SK-N-SH (cell line): ENCODE data around the gene ARHGEF4. TPM values are rescaled to one million over a fixed set of nuclear protein-coding genes. Genes with fewer than 3 reads are reported as not detected.

Experiments
- CTCF ChIA-PET: fragments of 300-600, 350-600 bp; formaldehyde crosslinking; extraction: SDS; loops from one replicate; lab custom pipeline; 2021; lab: Yijun Ruan, JAX
- POLR2A ChIA-PET: fragments of 350-600 bp; sonication (Branson Sonifier 250); formaldehyde crosslinking; extraction: SDS; loops from one replicate; lab custom pipeline; 2020; ENCODE audit warnings: antibody characterized with exemption, inconsistent platforms; lab: Yijun Ruan, JAX
- DNase-seq: peaks from one replicate; pipeline ENCODE4 v3.0.0; 2012
- H2AFZ ChIP-seq: fragments of 200-600 bp; sonication (generic); 2 replicates; pipeline ENCODE4 v1.8.1; 2016; ENCODE audit warnings: antibody characterized with exemption, mild to moderate bottlenecking, low read depth
- H3F3A ChIP-seq: fragments of 200-600 bp; sonication (generic); replicated peaks from 2 replicates; pipeline ENCODE3; 2016; ENCODE audit warnings: antibody characterized with exemption, mild to moderate bottlenecking; ENCODE audit not compliant: insufficient read depth
- H3K27ac ChIP-seq, 2 experiments: fragments of 200-500 bp in 1 of 2; fragments of 200-600 bp in 1 of 2; sonication (Bioruptor generic) in 1 of 2; sonication (generic), shearing (Covaris generic) in 1 of 2; 2 replicates each; pipeline versions ENCODE4 v1.5.1 to v1.6.1; 2014 to 2016; ENCODE audit warnings: low read depth in 2 of 2, inconsistent platforms in 1 of 2, low read length in 1 of 2, mild to moderate bottlenecking in 1 of 2, mixed read lengths in 1 of 2
- H3K27me3 ChIP-seq: fragments of 200-600 bp; sonication (generic), shearing (Covaris generic); 2 replicates; pipeline ENCODE4 v1.6.1; 2016; ENCODE audit warnings: mixed run types; ENCODE audit not compliant: insufficient read depth
- H3K36me3 ChIP-seq, 2 experiments: fragments of 200-500 bp in 1 of 2; fragments of 200-600 bp in 1 of 2; sonication (Bioruptor generic) in 1 of 2; sonication (generic) in 1 of 2; replicated peaks in 1 of 2; 2 replicates each; pipeline versions ENCODE3 to v1.5.1; 2014 to 2016; ENCODE audit warnings: low read length in 1 of 2, mild to moderate bottlenecking in 1 of 2; ENCODE audit not compliant: insufficient read depth in 2 of 2, control insufficient read depth in 1 of 2
- H3K4me1 ChIP-seq, 2 experiments: fragments of 200-500 bp in 1 of 2; fragments of 200-600 bp in 1 of 2; sonication (Bioruptor generic) in 1 of 2; sonication (generic), shearing (Covaris generic) in 1 of 2; 2 replicates each; pipeline versions ENCODE4 v1.5.1 to v1.6.1; 2014 to 2016; ENCODE audit warnings: low read depth in 1 of 2, low read length in 1 of 2, mixed run types in 1 of 2; ENCODE audit not compliant: insufficient read depth in 2 of 2, control insufficient read depth in 1 of 2
- H3K4me2 ChIP-seq: fragments of 200-600 bp; sonication (generic), shearing (Covaris generic); 2 replicates; pipeline ENCODE4 v1.6.1; 2017; ENCODE audit warnings: mixed run types
- H3K4me3 ChIP-seq, 2 experiments: fragments of 200-500 bp in 1 of 2; fragments of 200-600 bp in 1 of 2; sonication (Bioruptor generic) in 1 of 2; sonication (generic), shearing (Covaris generic) in 1 of 2; 2 replicates each; pipeline versions ENCODE4 v1.5.1 to v1.8.1; 2014 to 2016; ENCODE audit warnings: low read depth in 2 of 2, inconsistent platforms in 1 of 2, low read length in 1 of 2, mild to moderate bottlenecking in 1 of 2, mixed read lengths in 1 of 2, moderate library complexity in 1 of 2
- H3K79me2 ChIP-seq: fragments of 200-600 bp; sonication (generic); 2 replicates; pipeline ENCODE4 v1.8.1; 2017; ENCODE audit warnings: mild to moderate bottlenecking; ENCODE audit not compliant: insufficient read depth
- H3K9ac ChIP-seq: fragments of 200-600 bp; sonication (generic); 2 replicates; pipeline ENCODE4 v1.6.1; 2017; ENCODE audit warnings: mixed run types
- H3K9me2 ChIP-seq: fragments of 200-600 bp; sonication (generic); 2 replicates; pipeline ENCODE4 v1.6.1; 2017; ENCODE audit warnings: mixed run types
- H3K9me3 ChIP-seq: fragments of 200-600 bp; sonication (generic); 2 replicates; pipeline ENCODE4 v1.6.1; 2017; ENCODE audit warnings: mixed run types, mild to moderate bottlenecking, moderate library complexity
- H4K20me1 ChIP-seq: fragments of 200-600 bp; sonication (generic); 2 replicates; pipeline ENCODE4 v1.6.1; 2017; ENCODE audit warnings: mild to moderate bottlenecking, mixed run types; ENCODE audit not compliant: insufficient read depth
- ELF1 ChIP-seq: IDR thresholded peaks from 2 replicates; pipeline ENCODE4 v1.4.0; 2012
- FOSL2 ChIP-seq: IDR thresholded peaks from 2 replicates; pipeline ENCODE4 v1.4.0; 2012; ENCODE audit warnings: low read depth, mild to moderate bottlenecking, moderate library complexity, borderline replicate concordance
- FOXJ3 ChIP-seq: sonication (generic); formaldehyde crosslinking; IDR thresholded peaks from 2 replicates; pipeline ENCODE4 v1.5.1; 2020; ENCODE audit warnings: mild to moderate bottlenecking, missing genetic modification reagents
- FOXM1 ChIP-seq: IDR thresholded peaks from 2 replicates; pipeline ENCODE4 v1.4.0; 2012; ENCODE audit warnings: low read depth, mild to moderate bottlenecking
- GABPA ChIP-seq: IDR thresholded peaks from 2 replicates; pipeline ENCODE4 v1.4.0; 2012; ENCODE audit warnings: low read depth, mild to moderate bottlenecking
- JUND ChIP-seq: IDR thresholded peaks from 2 replicates; pipeline ENCODE4 v1.4.0; 2012
- POLR2AphosphoS5 ChIP-seq: IDR thresholded peaks from 2 replicates; pipeline ENCODE4 v1.6.1; 2012; ENCODE audit warnings: low read depth, low read length
- RAD21 ChIP-seq: IDR thresholded peaks from 2 replicates; pipeline ENCODE4 v1.6.1; 2012; ENCODE audit warnings: mild to moderate bottlenecking, low read length
- RCOR1 ChIP-seq: fragments of 150-350 bp; IDR thresholded peaks from 2 replicates; pipeline ENCODE4 v1.6.1; 2017; ENCODE audit warnings: antibody characterized with exemption, low read length
- RFX5 ChIP-seq: IDR thresholded peaks from 2 replicates; pipeline ENCODE4 v1.6.1; 2012; ENCODE audit warnings: mild to moderate bottlenecking, improper control_type of control experiment, low read length
- RXRA ChIP-seq: IDR thresholded peaks from 2 replicates; pipeline ENCODE4 v1.4.0; 2012; ENCODE audit warnings: low read depth, mild to moderate bottlenecking, borderline replicate concordance
- SIN3A ChIP-seq: IDR thresholded peaks from 2 replicates; pipeline ENCODE4 v1.6.1; 2012; ENCODE audit warnings: low read depth, mild to moderate bottlenecking, low read length, moderate library complexity, borderline replicate concordance
- TAF1 ChIP-seq: IDR thresholded peaks from 2 replicates; pipeline ENCODE4 v1.6.1; 2012; ENCODE audit warnings: low read depth, mild to moderate bottlenecking, low read length, moderate library complexity, borderline replicate concordance
- TEAD4 ChIP-seq: IDR thresholded peaks from 2 replicates; pipeline ENCODE4 v1.4.0; 2012; ENCODE audit warnings: mild to moderate bottlenecking, borderline replicate concordance; ENCODE audit not compliant: insufficient read depth
- YY1 ChIP-seq: IDR thresholded peaks from 2 replicates; pipeline ENCODE4 v1.4.0; 2012; ENCODE audit warnings: low read depth, mild to moderate bottlenecking
- WGBS: methylation state at CpG from one replicate; pipeline ENCODE4 v1.1.6; 2017; ENCODE audit warnings: low lambda C conversion rate; 5-methylcytosine and 5-hydroxymethylcytosine counted together
- polyA plus RNA-seq, 3 experiments: library from polyadenylated mRNA; depleted of rRNA; stranded (reverse); fragments of >200 nt; gene quantifications; 2 replicates each; pipeline ENCODE4 v1.2.3, GENCODE V29; 2012
- TF ChIP-seq, protein P1 (sequence below): IDR thresholded peaks from 2 replicates; pipeline ENCODE4 v1.6.1; 2012; ENCODE audit warnings: mild to moderate bottlenecking, low read depth, low read length, moderate library complexity
- TF ChIP-seq, protein P2 (sequence below): IDR thresholded peaks from 2 replicates; pipeline ENCODE4 v1.4.0; 2012; ENCODE audit warnings: low read depth, borderline replicate concordance
- TF ChIP-seq, protein P3 (sequence below): IDR thresholded peaks from 2 replicates; pipeline ENCODE4 v1.4.0; 2012; ENCODE audit warnings: low read depth, borderline replicate concordance
- TF ChIP-seq, protein P4 (sequence below): IDR thresholded peaks from 2 replicates; pipeline ENCODE4 v1.4.0; 2012; ENCODE audit warnings: low read depth
- TF ChIP-seq, protein P5 (sequence below): fragments of 150-350 bp; IDR thresholded peaks from 2 replicates; pipeline ENCODE4 v1.6.1; 2016; ENCODE audit warnings: mild to moderate bottlenecking, low read depth, low read length
- TF ChIP-seq, protein P6 (sequence below): IDR thresholded peaks from 2 replicates; pipeline ENCODE4; 2012

ARHGEF4 gene
- polyA plus RNA-seq, 1 of the 3 experiments (the other 2 are of a cell fraction): 2.3 TPM

DNA sequence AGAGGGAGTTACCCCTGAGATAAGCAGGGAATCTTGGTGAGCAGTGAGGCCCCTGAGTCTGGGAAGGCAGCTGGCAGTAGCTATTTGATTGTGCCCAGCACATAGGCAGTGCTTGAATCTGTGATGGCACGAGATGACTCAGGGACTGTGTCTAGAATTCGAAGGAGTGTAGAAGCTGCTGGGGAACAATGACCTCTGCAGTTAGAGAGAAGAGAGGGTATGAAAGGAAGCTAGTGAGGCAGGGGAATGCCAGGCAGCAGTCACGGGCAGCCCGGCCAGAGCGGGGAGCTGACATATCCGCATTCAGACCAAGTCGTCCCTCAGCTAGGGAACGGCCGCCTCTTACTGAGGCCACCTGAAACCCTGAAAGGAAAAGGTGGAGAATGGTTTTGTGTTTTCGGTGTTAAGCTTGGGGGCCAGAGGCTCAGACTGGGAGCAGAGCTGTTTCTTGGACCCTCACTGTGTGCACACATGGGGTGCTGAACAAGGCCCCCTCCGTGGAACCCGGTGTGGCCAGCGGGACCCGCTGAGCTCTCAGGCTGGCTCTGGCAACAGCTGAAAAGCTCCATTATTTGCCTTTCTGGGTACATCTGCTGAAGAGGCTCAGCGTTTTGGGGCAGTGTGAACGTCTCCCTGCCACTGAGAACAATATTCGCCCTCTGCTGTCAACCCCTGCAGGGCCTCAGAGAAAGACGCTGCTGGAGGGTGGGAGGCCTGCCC, 32.9 kb downstream of the ARHGEF4 start:
- H3K9me2 ChIP-seq: no peaks in the 10 kb centered on the region

DNA sequence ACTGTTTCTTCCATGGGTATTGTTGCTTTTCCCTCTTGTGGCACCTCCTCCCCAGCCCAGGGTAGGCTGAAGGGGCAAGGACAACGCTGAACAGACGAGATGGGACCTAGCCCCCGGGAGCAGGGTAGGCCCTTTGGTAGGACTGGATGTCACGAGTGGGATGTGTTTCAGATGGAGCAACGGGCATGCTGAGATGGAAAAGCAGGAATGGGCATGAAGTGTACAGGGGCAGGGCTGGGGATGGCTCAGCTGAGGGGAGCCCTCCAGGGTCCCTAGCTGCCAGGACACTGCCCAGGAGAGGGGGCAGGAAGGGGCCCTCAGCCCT, 33.4 kb downstream of the ARHGEF4 start:
- Histone ChIP-seq H3K27ac (no peak overlapping the region), H3K27me3 (no peaks in the 10 kb centered on the region), H3K4me1 (peaks cover 0 to 3% of the 10 kb centered on the region in 2 experiments; a peak in 1 of 4 replicates), H4K20me1 (no peaks in the 10 kb centered on the region), H3K9ac (no peak overlapping the region), H2AFZ (no peak overlapping the region), H3F3A (no peaks in the 10 kb centered on the region), H3K36me3 (no peaks in the 10 kb centered on the region), H3K79me2 (no peaks in the 10 kb centered on the region), H3K9me3 (no peaks in the 10 kb centered on the region), H3K9me2 (no peaks in the 10 kb centered on the region), H3K4me2 (no peak overlapping the region), H3K4me3 (no peak overlapping the region)
- CTCF ChIA-PET: interaction anchor here (0.8 to 13.9 kb wide), 2 partner anchors 50 to 72 kb away, joined by 3 to 249 read pairs; no protein-coding TSS in a partner anchor
- 27% methylated on average over 5 of the region's 5 CpGs for WGBS
- POLR2A ChIA-PET: no interaction called here
- DNase-seq: no peak
- no peak for TF ChIP-seq ELF1
- TF ChIP-seq, protein P1, sequence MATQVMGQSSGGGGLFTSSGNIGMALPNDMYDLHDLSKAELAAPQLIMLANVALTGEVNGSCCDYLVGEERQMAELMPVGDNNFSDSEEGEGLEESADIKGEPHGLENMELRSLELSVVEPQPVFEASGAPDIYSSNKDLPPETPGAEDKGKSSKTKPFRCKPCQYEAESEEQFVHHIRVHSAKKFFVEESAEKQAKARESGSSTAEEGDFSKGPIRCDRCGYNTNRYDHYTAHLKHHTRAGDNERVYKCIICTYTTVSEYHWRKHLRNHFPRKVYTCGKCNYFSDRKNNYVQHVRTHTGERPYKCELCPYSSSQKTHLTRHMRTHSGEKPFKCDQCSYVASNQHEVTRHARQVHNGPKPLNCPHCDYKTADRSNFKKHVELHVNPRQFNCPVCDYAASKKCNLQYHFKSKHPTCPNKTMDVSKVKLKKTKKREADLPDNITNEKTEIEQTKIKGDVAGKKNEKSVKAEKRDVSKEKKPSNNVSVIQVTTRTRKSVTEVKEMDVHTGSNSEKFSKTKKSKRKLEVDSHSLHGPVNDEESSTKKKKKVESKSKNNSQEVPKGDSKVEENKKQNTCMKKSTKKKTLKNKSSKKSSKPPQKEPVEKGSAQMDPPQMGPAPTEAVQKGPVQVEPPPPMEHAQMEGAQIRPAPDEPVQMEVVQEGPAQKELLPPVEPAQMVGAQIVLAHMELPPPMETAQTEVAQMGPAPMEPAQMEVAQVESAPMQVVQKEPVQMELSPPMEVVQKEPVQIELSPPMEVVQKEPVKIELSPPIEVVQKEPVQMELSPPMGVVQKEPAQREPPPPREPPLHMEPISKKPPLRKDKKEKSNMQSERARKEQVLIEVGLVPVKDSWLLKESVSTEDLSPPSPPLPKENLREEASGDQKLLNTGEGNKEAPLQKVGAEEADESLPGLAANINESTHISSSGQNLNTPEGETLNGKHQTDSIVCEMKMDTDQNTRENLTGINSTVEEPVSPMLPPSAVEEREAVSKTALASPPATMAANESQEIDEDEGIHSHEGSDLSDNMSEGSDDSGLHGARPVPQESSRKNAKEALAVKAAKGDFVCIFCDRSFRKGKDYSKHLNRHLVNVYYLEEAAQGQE: no peak
- no peak for TF ChIP-seq RAD21
- no peak for TF ChIP-seq TAF1
- no peak for TF ChIP-seq RFX5
- TF ChIP-seq FOXM1: no peak
- TF ChIP-seq SIN3A: no peak
- TF ChIP-seq, protein P2, sequence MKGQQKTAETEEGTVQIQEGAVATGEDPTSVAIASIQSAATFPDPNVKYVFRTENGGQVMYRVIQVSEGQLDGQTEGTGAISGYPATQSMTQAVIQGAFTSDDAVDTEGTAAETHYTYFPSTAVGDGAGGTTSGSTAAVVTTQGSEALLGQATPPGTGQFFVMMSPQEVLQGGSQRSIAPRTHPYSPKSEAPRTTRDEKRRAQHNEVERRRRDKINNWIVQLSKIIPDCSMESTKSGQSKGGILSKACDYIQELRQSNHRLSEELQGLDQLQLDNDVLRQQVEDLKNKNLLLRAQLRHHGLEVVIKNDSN: no peak
- TF ChIP-seq RCOR1: no peak
- TF ChIP-seq, protein P3, sequence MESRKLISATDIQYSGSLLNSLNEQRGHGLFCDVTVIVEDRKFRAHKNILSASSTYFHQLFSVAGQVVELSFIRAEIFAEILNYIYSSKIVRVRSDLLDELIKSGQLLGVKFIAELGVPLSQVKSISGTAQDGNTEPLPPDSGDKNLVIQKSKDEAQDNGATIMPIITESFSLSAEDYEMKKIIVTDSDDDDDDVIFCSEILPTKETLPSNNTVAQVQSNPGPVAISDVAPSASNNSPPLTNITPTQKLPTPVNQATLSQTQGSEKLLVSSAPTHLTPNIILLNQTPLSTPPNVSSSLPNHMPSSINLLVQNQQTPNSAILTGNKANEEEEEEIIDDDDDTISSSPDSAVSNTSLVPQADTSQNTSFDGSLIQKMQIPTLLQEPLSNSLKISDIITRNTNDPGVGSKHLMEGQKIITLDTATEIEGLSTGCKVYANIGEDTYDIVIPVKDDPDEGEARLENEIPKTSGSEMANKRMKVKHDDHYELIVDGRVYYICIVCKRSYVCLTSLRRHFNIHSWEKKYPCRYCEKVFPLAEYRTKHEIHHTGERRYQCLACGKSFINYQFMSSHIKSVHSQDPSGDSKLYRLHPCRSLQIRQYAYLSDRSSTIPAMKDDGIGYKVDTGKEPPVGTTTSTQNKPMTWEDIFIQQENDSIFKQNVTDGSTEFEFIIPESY: no peak
- TF ChIP-seq GABPA: no peak
- no peak for TF ChIP-seq RXRA
- TF ChIP-seq YY1: no peak
- TF ChIP-seq, protein P4, sequence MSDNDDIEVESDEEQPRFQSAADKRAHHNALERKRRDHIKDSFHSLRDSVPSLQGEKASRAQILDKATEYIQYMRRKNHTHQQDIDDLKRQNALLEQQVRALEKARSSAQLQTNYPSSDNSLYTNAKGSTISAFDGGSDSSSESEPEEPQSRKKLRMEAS: no peak
- TF ChIP-seq, protein P5, sequence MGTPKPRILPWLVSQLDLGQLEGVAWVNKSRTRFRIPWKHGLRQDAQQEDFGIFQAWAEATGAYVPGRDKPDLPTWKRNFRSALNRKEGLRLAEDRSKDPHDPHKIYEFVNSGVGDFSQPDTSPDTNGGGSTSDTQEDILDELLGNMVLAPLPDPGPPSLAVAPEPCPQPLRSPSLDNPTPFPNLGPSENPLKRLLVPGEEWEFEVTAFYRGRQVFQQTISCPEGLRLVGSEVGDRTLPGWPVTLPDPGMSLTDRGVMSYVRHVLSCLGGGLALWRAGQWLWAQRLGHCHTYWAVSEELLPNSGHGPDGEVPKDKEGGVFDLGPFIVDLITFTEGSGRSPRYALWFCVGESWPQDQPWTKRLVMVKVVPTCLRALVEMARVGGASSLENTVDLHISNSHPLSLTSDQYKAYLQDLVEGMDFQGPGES: no peak
- TF ChIP-seq, protein P6, sequence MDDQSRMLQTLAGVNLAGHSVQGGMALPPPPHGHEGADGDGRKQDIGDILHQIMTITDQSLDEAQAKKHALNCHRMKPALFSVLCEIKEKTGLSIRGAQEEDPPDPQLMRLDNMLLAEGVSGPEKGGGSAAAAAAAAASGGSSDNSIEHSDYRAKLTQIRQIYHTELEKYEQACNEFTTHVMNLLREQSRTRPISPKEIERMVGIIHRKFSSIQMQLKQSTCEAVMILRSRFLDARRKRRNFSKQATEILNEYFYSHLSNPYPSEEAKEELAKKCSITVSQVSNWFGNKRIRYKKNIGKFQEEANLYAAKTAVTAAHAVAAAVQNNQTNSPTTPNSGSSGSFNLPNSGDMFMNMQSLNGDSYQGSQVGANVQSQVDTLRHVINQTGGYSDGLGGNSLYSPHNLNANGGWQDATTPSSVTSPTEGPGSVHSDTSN: no peak

More for the DNA sequence above, 32.9 kb downstream of the ARHGEF4 start:
- Histone ChIP-seq H4K20me1 (no peaks in the 10 kb centered on the region), H3K27ac (no peak overlapping the region), H3K27me3 (no peaks in the 10 kb centered on the region)
- no peak for TF ChIP-seq RFX5
- TF ChIP-seq FOXJ3 (CRISPR knock-in tag): no peak
- TF ChIP-seq FOSL2: no peak
- TF ChIP-seq RXRA: no peak
- no peak for TF ChIP-seq YY1
- TF ChIP-seq TEAD4: no peak
- TF ChIP-seq JUND: no peak
- no peak for TF ChIP-seq POLR2AphosphoS5
- TF ChIP-seq, all 33 proteins: peak for 0
- Histone ChIP-seq H3F3A (no peaks in the 10 kb centered on the region), H3K4me3 (no peak overlapping the region), H3K4me1 (peaks cover 0 to 7% of the 10 kb centered on the region in 2 experiments; a peak in 1 of 4 replicates), H3K36me3 (no peaks in the 10 kb centered on the region), H3K4me2 (no peak overlapping the region), H2AFZ (no peak overlapping the region), H3K9me3 (no peaks in the 10 kb centered on the region), H3K79me2 (no peaks in the 10 kb centered on the region), H3K9ac (no peak overlapping the region)
- no peak for DNase-seq
- 50% methylated on average over 14 of the region's 18 CpGs for WGBS
- CTCF ChIA-PET: interaction anchor here (0.8 to 13.9 kb wide), 2 partner anchors 51 to 72 kb away, joined by 3 to 249 read pairs; no protein-coding TSS in a partner anchor
- POLR2A ChIA-PET: no interaction called here
